Lung (tissue), 12 donors: Measurements from ENCODE around the gene DLG3. TPM values are rescaled to one million over a fixed set of nuclear protein-coding genes. Genes with fewer than 3 reads are reported as not detected.
A peak's percentile ranks its signal among the peaks of the same experiment; 100 is the strongest.

ENCODE experiments used
- ATAC-seq: fragments of 200-7000 bp; cut with Tn5 transposase; one replicate; pipeline ENCODE4 v1.9.1; 2020; ENCODE audit warnings: moderate number of reproducible peaks; ENCODE audit not compliant: insufficient read depth, low FRiP score
- DNase-seq, 3 donors: peaks; one replicate each; pipeline ENCODE4 v3.0.0-alpha.2; 2013 to 2017
- H3K27ac ChIP-seq, 2 donors: one replicate each; pipeline ENCODE4 v1.5.1; 2013; ENCODE audit warnings: mild to moderate bottlenecking in 2 of 2, moderate library complexity in 2 of 2, control low read depth in 1 of 2, inconsistent platforms in 1 of 2, low read depth in 1 of 2, low read length in 1 of 2
- H3K27me3 ChIP-seq, 3 donors: one replicate each; pipeline ENCODE4 v1.5.1; 2013; ENCODE audit warnings: low read length in 2 of 3; ENCODE audit not compliant: control insufficient read depth in 3 of 3, insufficient read depth in 3 of 3
- H3K36me3 ChIP-seq, 4 donors: one replicate each; pipeline ENCODE4 v1.5.1; 2013; ENCODE audit warnings: low read length in 4 of 4, mild to moderate bottlenecking in 1 of 4, moderate library complexity in 1 of 4; ENCODE audit not compliant: control insufficient read depth in 4 of 4, insufficient read depth in 4 of 4
- H3K4me1 ChIP-seq, 5 donors: one replicate each; pipeline ENCODE4 v1.5.1; 2013; ENCODE audit warnings: low read length in 5 of 5, mild to moderate bottlenecking in 2 of 5, moderate library complexity in 1 of 5; ENCODE audit not compliant: control insufficient read depth in 5 of 5, insufficient read depth in 5 of 5
- H3K4me3 ChIP-seq: one replicate; pipeline ENCODE4 v1.5.1; 2013; ENCODE audit warnings: mild to moderate bottlenecking, control low read depth, moderate library complexity
- H3K9ac ChIP-seq, 2 donors: one replicate each; pipeline ENCODE4 v1.5.1; 2013; ENCODE audit warnings: low read length in 2 of 2, control low read depth in 1 of 2; ENCODE audit not compliant: insufficient read depth in 1 of 2
- H3K9me3 ChIP-seq, 4 donors: one replicate each; pipeline ENCODE4 v1.5.1; 2013; ENCODE audit warnings: low read length in 3 of 4, mild to moderate bottlenecking in 1 of 4, moderate library complexity in 1 of 4; ENCODE audit not compliant: control insufficient read depth in 4 of 4, insufficient read depth in 3 of 4
- CTCF ChIP-seq: IDR thresholded peaks from 2 replicates; pipeline ENCODE4 v1.5.1; 2012; ENCODE audit warnings: mild to moderate bottlenecking; ENCODE audit errors: control extremely low read depth, extremely low read depth
- WGBS, 2 donors: extraction: QIAGEN DNeasy Blood & Tissue Kit; methylation state at CpG; one replicate each; pipeline ENCODE4 v1.1.7; 2013; 5-methylcytosine and 5-hydroxymethylcytosine counted together
- polyA plus RNA-seq, 2 donors: library from polyadenylated mRNA; stranded (reverse); fragments of 200-250 nt; gene quantifications; one replicate each; pipeline ENCODE4 v1.2.1, GENCODE V29; 2013
- total RNA-seq, 2 donors: library from RNA; depleted of rRNA in 1 of 2; stranded (reverse); fragments of >200 nt in 1 of 2; gene quantifications; one replicate each; pipeline ENCODE4 v1.2.1, GENCODE V29; 2014 to 2021
- donor health status: control.
- donor health status: control.
- donor health status: Bipolar disorder and iron deficiency.
- donor health status: healthy.
- donor health status: DM: yes; HTN: yes; CAD: no.

Gene DLG3
- total and polyA plus RNA-seq, 4 donors: 9.3 to 31.5 (median 18.6) TPM

DNA sequence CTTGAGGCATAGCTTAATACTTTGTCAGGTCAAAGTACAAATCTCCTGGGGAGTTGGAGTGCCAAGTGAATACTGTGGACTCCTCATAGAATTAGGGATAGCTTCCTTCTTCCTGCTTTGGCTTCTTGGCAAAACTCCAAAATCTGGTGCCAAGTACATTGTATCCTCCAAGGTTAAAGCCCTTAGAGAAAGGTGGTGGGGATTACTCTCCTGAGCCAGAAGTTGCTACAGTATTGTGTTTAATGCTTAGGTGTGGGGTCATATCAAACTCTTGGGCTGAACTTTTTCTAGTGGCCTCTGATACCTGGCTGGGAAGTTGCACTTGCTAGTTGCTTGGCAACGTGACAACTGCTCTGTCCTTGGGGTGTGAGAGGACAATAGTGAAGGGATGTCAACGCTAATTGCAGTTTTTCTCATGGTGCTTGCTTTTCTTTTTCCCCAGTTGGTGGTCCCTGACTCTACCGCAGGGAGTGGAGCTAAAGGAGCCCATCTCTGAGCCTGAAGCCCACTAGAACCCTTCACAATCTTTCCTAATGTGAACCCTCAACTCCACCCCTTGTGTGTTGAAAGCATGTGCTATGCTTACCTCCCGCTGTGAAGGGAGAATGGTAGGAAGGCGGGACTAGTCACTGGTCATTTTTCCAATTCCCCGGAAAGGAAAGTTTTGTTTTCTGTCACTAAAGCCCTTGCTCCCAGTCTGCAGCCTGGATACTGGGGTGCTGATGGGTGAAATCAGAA is 35.5 kb downstream of the DLG3 start:
- Histone ChIP-seq H3K4me1 (peaks cover 0 to 16% (median 6%) of the 10 kb centered on the region in 5 donors), H3K27ac (peak overlapping the region; percentile 58 to 90), H3K9me3 (no peaks in the 10 kb centered on the region), H3K9ac (no peak overlapping the region), H3K4me3 (no peak overlapping the region), H3K27me3 (no peaks in the 10 kb centered on the region), H3K36me3 (no peaks in the 10 kb centered on the region)
- 53 to 69% methylated on average over 6 of the region's 6 CpGs for WGBS, 2 donors
- no peak for TF ChIP-seq CTCF
- peak; percentile 23 for ATAC-seq
- DNase-seq: peak in 1 of 3 donors; percentile 13

- Histone ChIP-seq H3K9ac (no peak overlapping the region), H3K36me3 (no peaks in the 10 kb centered on the region), H3K4me3 (no peak overlapping the region), H3K27me3 (no peaks in the 10 kb centered on the region), H3K4me1 (peaks cover 0 to 16% (median 6%) of the 10 kb centered on the region in 5 donors), H3K27ac (peak overlapping the region; percentile 43 to 90), H3K9me3 (no peaks in the 10 kb centered on the region)
- ATAC-seq: no peak
- WGBS, 2 donors: 57 to 74% methylated on average over 9 of the region's 9 CpGs
- DNase-seq: no peak
- TF ChIP-seq CTCF: no peak
Measured at GRCh38 chrX:70480660-70481018, 36.0 kb downstream of the DLG3 start.

GRCh38 chrX:70481471-70482270 is 37.0 kb downstream of the DLG3 start:
- Histone ChIP-seq H3K4me3 (no peak overlapping the region), H3K27me3 (no peaks in the 10 kb centered on the region), H3K36me3 (no peaks in the 10 kb centered on the region), H3K4me1 (peaks cover 0 to 16% (median 6%) of the 10 kb centered on the region in 5 donors), H3K9me3 (no peaks in the 10 kb centered on the region), H3K9ac (no peak overlapping the region), H3K27ac (peak overlapping the region in 1 of 2 donors; percentile 90)
- TF ChIP-seq CTCF: no peak
- WGBS, 2 donors: 63 to 69% methylated on average over 8 of the region's 8 CpGs
- peak; percentile 15 for ATAC-seq
- DNase-seq: no peak
